Osteoblast (primary cell): Measurements from ENCODE around the gene RPL18. TPM values are rescaled to one million over a fixed set of nuclear protein-coding genes. Genes with fewer than 3 reads are reported as not detected.

Experiments used
- DNase-seq: peaks from one replicate; pipeline ENCODE4 v3.0.0; 2011; ENCODE audit warnings: low spot score, mixed read lengths; ENCODE audit not compliant: insufficient read length; ENCODE audit errors: missing footprints
- H2AFZ ChIP-seq: 2 replicates; pipeline ENCODE4 v1.6.0; 2011; ENCODE audit warnings: mild to moderate bottlenecking, low read length
- H3K27ac ChIP-seq: 2 replicates; pipeline ENCODE4 v1.5.1; 2011; ENCODE audit warnings: mild to moderate bottlenecking, low read depth, low read length, moderate library complexity
- H3K27me3 ChIP-seq: 2 replicates; pipeline ENCODE4 v1.6.0; 2012; ENCODE audit warnings: mild to moderate bottlenecking, control low read depth, inconsistent platforms, low read length, moderate library complexity; ENCODE audit not compliant: insufficient read depth
- H3K36me3 ChIP-seq: 2 replicates; pipeline ENCODE4 v1.5.1; 2011; ENCODE audit warnings: mild to moderate bottlenecking, low read length, control low read depth, moderate library complexity; ENCODE audit not compliant: insufficient read depth
- H3K4me1 ChIP-seq: 2 replicates; pipeline ENCODE4 v1.5.1; 2011; ENCODE audit warnings: mild to moderate bottlenecking, low read length, control low read depth, moderate library complexity; ENCODE audit not compliant: insufficient read depth
- H3K4me2 ChIP-seq: 2 replicates; pipeline ENCODE4 v1.6.0; 2011; ENCODE audit warnings: mild to moderate bottlenecking, low read length; ENCODE audit not compliant: insufficient read depth
- H3K4me3 ChIP-seq: fragments of 200-600 bp; sonication (generic); 3 replicates; pipeline ENCODE4 v1.5.1; 2012; ENCODE audit warnings: mild to moderate bottlenecking, low read length, inconsistent platforms; ENCODE audit not compliant: insufficient read depth
- H3K79me2 ChIP-seq: 2 replicates; pipeline ENCODE4 v1.6.0; 2012; ENCODE audit warnings: mild to moderate bottlenecking, low read length, control low read depth, inconsistent platforms; ENCODE audit not compliant: insufficient read depth
- H3K9me3 ChIP-seq: 2 replicates; pipeline ENCODE4 v1.5.1; 2011; ENCODE audit warnings: low read depth, low read length, control low read depth
- H4K20me1 ChIP-seq: 2 replicates; pipeline ENCODE4 v1.6.0; 2012; ENCODE audit warnings: mild to moderate bottlenecking, low read length, control low read depth; ENCODE audit not compliant: insufficient read depth
- total RNA-seq: library from RNA; depleted of rRNA; stranded (reverse); fragments of >200 nt; gene quantifications from 2 replicates; pipeline ENCODE4 v1.2.3, GENCODE V29; 2012
- TF ChIP-seq, protein P1 (sequence below): IDR thresholded peaks from 2 replicates; pipeline ENCODE4 v1.5.1; 2011; ENCODE audit warnings: mild to moderate bottlenecking, low read depth, low read length, moderate library complexity; ENCODE audit errors: extremely low read depth

RPL18 gene
- total RNA-seq, 1 donor = 1,357 TPM

DNA sequence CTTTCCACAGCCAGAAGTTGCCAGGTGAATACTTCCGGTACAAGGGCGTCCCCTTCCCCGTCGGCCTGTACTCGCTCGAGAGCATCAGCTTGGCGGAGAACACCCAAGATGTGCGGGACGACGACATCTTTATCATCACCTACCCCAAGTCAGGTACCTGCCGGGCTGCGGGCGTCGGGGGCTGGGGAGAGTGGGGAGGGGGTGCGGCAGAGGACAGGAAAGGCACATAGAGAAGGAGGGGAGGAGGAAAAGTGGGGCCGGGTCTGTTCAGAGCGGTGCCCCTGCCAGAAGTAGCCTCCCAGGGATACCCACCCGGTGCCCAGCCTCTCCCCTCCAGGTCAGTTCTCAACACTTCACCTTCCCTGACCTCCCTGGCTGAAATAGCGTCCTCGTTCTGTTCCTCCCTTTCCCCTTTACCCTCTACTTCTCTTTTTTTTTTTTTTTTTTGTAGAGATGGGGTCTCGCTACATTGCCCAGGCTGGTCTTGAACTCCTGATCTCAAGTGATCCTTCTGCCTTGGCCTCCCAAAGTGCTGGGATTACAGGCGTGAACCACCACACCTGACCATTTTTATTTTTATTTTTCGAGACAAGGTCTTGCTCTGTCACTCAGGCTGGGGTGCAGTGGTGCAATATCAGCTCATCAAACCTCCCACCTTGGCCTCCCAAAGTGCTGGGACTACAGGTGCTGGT is 42.9 kb downstream of the RPL18 start:
- Histone ChIP-seq H3K27ac (no peak overlapping the region), H3K9me3 (no peaks in the 10 kb centered on the region), H3K4me3 (no peak overlapping the region), H3K27me3 (no peaks in the 10 kb centered on the region), H3K79me2 (no peaks in the 10 kb centered on the region), H3K4me1 (peaks cover 2% of the 10 kb centered on the region), H2AFZ (no peak overlapping the region), H3K36me3 (no peaks in the 10 kb centered on the region), H4K20me1 (no peaks in the 10 kb centered on the region), H3K4me2 (no peak overlapping the region)
- TF ChIP-seq, protein P1, sequence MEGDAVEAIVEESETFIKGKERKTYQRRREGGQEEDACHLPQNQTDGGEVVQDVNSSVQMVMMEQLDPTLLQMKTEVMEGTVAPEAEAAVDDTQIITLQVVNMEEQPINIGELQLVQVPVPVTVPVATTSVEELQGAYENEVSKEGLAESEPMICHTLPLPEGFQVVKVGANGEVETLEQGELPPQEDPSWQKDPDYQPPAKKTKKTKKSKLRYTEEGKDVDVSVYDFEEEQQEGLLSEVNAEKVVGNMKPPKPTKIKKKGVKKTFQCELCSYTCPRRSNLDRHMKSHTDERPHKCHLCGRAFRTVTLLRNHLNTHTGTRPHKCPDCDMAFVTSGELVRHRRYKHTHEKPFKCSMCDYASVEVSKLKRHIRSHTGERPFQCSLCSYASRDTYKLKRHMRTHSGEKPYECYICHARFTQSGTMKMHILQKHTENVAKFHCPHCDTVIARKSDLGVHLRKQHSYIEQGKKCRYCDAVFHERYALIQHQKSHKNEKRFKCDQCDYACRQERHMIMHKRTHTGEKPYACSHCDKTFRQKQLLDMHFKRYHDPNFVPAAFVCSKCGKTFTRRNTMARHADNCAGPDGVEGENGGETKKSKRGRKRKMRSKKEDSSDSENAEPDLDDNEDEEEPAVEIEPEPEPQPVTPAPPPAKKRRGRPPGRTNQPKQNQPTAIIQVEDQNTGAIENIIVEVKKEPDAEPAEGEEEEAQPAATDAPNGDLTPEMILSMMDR = no peak
- DNase-seq = peak; percentile 11

DNA sequence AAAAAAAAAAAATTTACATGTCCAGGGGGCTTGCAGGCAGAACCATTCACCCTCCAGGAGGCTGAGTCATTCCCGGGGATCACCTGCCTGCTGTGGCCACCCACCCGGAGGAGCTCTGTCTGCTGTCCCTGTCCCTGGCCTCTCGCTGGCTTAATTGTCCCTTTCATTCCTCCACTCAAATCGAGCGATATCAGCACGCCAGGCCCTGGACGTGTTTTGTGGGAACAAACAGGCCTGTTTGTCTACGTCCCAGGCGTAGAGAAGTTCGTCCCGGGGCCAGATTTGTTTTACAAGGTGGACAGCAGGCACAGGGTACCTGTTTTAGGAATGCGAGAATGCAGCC is 45.8 kb downstream of the RPL18 start:
- no peaks in the 10 kb centered on the region for H3K36me3 ChIP-seq
- H3K27ac ChIP-seq = no peak overlapping the region
- H3K9me3 ChIP-seq = no peaks in the 10 kb centered on the region
- no peak for DNase-seq
- TF ChIP-seq, protein P1 = no peak
- H3K4me3 ChIP-seq = no peak overlapping the region
- H4K20me1 ChIP-seq = no peaks in the 10 kb centered on the region
- H2AFZ ChIP-seq = no peak overlapping the region
- H3K4me1 ChIP-seq = peaks cover 9% of the 10 kb centered on the region
- no peaks in the 10 kb centered on the region for H3K79me2 ChIP-seq
- H3K4me2 ChIP-seq = no peak overlapping the region
- H3K27me3 ChIP-seq = no peaks in the 10 kb centered on the region

- no peak overlapping the region for H3K27ac ChIP-seq
- no peak overlapping the region for H3K4me3 ChIP-seq
- H3K79me2 ChIP-seq = no peaks in the 10 kb centered on the region
- no peak overlapping the region for H3K4me2 ChIP-seq
- TF ChIP-seq, protein P1 = no peak
- H2AFZ ChIP-seq = no peak overlapping the region
- no peaks in the 10 kb centered on the region for H3K36me3 ChIP-seq
- no peaks in the 10 kb centered on the region for H3K27me3 ChIP-seq
- no peaks in the 10 kb centered on the region for H3K9me3 ChIP-seq
- no peak for DNase-seq
- H3K4me1 ChIP-seq = peaks cover 14% of the 10 kb centered on the region
- H4K20me1 ChIP-seq = no peaks in the 10 kb centered on the region
Measured at GRCh38 chr19:48571378-48572162, 47.4 kb downstream of the RPL18 start.

- Histone ChIP-seq H4K20me1 (no peaks in the 10 kb centered on the region), H3K36me3 (no peaks in the 10 kb centered on the region), H3K27me3 (no peaks in the 10 kb centered on the region), H3K4me3 (no peak overlapping the region), H3K27ac (no peak overlapping the region), H2AFZ (no peak overlapping the region), H3K4me1 (peaks cover 14% of the 10 kb centered on the region), H3K79me2 (no peaks in the 10 kb centered on the region), H3K9me3 (no peaks in the 10 kb centered on the region), H3K4me2 (no peak overlapping the region)
- DNase-seq = peak; percentile 19
- TF ChIP-seq, protein P1 = no peak
Measured at GRCh38 chr19:48569814-48570213, 49.2 kb downstream of the RPL18 start.
